Liver (tissue), 2 donors: ENCODE measurements around the gene RTN4RL1.

ENCODE experiments used
- JUND ChIP-seq, 2 donors: IDR thresholded peaks; 2 replicates each; pipeline ENCODE4 v1.6.1; 2016; ENCODE audit warnings: antibody characterized with exemption in 2 of 2
- TF ChIP-seq, protein P1 (sequence below): IDR thresholded peaks from 2 replicates; pipeline ENCODE4 v1.6.1; 2016; ENCODE audit warnings: antibody characterized with exemption
- TF ChIP-seq, protein P2 (sequence below): IDR thresholded peaks from 2 replicates; pipeline ENCODE4 v1.6.1; 2016; ENCODE audit warnings: antibody characterized with exemption
- donor health status: healthy.

DNA sequence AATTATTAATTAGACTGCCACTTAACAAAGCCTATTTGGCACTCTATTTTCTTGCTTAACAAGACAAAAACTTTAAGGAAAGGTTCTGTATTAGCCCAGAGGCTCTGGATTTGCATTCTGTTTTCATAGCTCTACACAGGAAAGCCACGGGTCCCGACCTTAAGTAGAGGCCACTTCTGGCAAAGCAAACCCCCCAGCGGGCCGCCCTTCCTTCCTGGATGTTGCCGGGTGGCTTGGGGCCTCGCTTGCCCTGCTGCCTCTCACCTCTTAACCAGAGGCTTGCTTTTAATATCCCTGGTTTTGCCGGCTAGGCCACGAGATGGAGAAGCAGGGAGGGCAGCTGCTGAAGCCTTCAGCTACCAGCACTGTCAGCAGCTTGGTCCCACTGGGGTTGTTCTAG lies 4.4 kb downstream of the RTN4RL1 start:
- TF ChIP-seq, protein P1, sequence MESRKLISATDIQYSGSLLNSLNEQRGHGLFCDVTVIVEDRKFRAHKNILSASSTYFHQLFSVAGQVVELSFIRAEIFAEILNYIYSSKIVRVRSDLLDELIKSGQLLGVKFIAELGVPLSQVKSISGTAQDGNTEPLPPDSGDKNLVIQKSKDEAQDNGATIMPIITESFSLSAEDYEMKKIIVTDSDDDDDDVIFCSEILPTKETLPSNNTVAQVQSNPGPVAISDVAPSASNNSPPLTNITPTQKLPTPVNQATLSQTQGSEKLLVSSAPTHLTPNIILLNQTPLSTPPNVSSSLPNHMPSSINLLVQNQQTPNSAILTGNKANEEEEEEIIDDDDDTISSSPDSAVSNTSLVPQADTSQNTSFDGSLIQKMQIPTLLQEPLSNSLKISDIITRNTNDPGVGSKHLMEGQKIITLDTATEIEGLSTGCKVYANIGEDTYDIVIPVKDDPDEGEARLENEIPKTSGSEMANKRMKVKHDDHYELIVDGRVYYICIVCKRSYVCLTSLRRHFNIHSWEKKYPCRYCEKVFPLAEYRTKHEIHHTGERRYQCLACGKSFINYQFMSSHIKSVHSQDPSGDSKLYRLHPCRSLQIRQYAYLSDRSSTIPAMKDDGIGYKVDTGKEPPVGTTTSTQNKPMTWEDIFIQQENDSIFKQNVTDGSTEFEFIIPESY = no peak
- TF ChIP-seq, protein P2, sequence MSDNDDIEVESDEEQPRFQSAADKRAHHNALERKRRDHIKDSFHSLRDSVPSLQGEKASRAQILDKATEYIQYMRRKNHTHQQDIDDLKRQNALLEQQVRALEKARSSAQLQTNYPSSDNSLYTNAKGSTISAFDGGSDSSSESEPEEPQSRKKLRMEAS = no peak
- no peak for TF ChIP-seq JUND (IDR thresholded peaks at IDR 0.05)
